Keratinocyte (primary cell): ENCODE results near the gene MAP4K3.

Experiments
- CTCF ChIP-seq, 3 experiments: IDR thresholded peaks in 1 of 3; conservative IDR thresholded peaks in 1 of 3; optimal IDR thresholded peaks in 1 of 3; 2 replicates in 2 of 3; 3 replicates in 1 of 3; pipeline versions ENCODE3 to v1.5.1; 2011; ENCODE audit warnings: low read length in 3 of 3, mild to moderate bottlenecking in 3 of 3, moderate library complexity in 2 of 3, control low read depth in 1 of 3, inconsistent platforms in 1 of 3; ENCODE audit not compliant: insufficient read depth in 2 of 3; ENCODE audit errors: extremely low read depth in 1 of 3
- EZH2 ChIP-seq: IDR thresholded peaks from one replicate; pipeline ENCODE4 v1.6.1; 2012; ENCODE audit warnings: inconsistent platforms, mild to moderate bottlenecking, low read length, moderate library complexity

- TF ChIP-seq CTCF (optimal IDR thresholded peaks at IDR 0.05 in 1 of 3, IDR thresholded peaks at IDR 0.05 in 1 of 3, conservative IDR thresholded peaks at IDR 0.05 in 1 of 3; ENCODE audit: extremely low read depth in 1 of 3, insufficient read depth in 2 of 3, low read length in 3 of 3), result no peak
- TF ChIP-seq EZH2, result no peak
Observed at GRCh38 chr2:39470580-39470979, 33.5 kb upstream of the MAP4K3 start.
